Neural progenitor cell (in vitro differentiated cells): Measurements from ENCODE around the gene CPA3. TPM values are rescaled to one million over a fixed set of nuclear protein-coding genes. Genes with fewer than 3 reads are reported as not detected.

ENCODE experiments used
- DNase-seq: peaks from one replicate; pipeline ENCODE4 v3.0.0-alpha.2; 2016; ENCODE audit warnings: low spot score
- H2AFZ ChIP-seq: fragments of 200-600 bp; sonication (generic); replicated peaks from 2 replicates; pipeline ENCODE4 v1.6.1; 2016; ENCODE audit warnings: antibody characterized with exemption
- H3F3A ChIP-seq: fragments of 200-600 bp; sonication (generic); 2 replicates; pipeline ENCODE4 v1.6.1; 2016; ENCODE audit warnings: antibody characterized with exemption, low read depth
- H3K27ac ChIP-seq: fragments of 200-600 bp; sonication (generic); 2 replicates; pipeline ENCODE4 v1.5.1; 2016; ENCODE audit warnings: mild to moderate bottlenecking
- H3K27me3 ChIP-seq: fragments of 200-600 bp; sonication (generic); 2 replicates; pipeline ENCODE4 v1.6.1; 2016; ENCODE audit warnings: mild to moderate bottlenecking, moderate library complexity
- H3K36me3 ChIP-seq: fragments of 200-600 bp; sonication (generic); 2 replicates; pipeline ENCODE4 v1.5.1; 2016
- H3K4me1 ChIP-seq: fragments of 200-600 bp; sonication (generic); 2 replicates; pipeline ENCODE4 v1.6.1; 2016; ENCODE audit warnings: mixed run types
- H3K4me2 ChIP-seq: fragments of 200-600 bp; sonication (generic); 2 replicates; pipeline ENCODE4 v1.6.1; 2016
- H3K4me3 ChIP-seq: fragments of 200-600 bp; sonication (generic); 2 replicates; pipeline ENCODE4 v1.5.1; 2016
- H3K79me2 ChIP-seq: fragments of 200-600 bp; sonication (generic); 2 replicates; pipeline ENCODE4 v1.6.1; 2016; ENCODE audit warnings: low read depth
- H3K9ac ChIP-seq: fragments of 200-600 bp; sonication (generic); 2 replicates; pipeline ENCODE4 v1.6.1; 2016
- H3K9me3 ChIP-seq: fragments of 200-600 bp; sonication (generic); 2 replicates; pipeline ENCODE4 v1.5.1; 2016; ENCODE audit warnings: low read depth
- H4K20me1 ChIP-seq: fragments of 200-600 bp; sonication (generic); 2 replicates; pipeline ENCODE4 v1.6.1; 2016; ENCODE audit warnings: low read depth
- H3K27ac Mint-ChIP-seq: 3 replicates; pipeline ENCODE4 v1.8.0; 2021; ENCODE audit warnings: mixed read lengths
- H3K27me3 Mint-ChIP-seq: 2 replicates; pipeline ENCODE4 v1.8.0; 2022; ENCODE audit warnings: low read depth, mild to moderate bottlenecking, inconsistent platforms, moderate library complexity, mixed read lengths; ENCODE audit not compliant: insufficient read depth
- H3K36me3 Mint-ChIP-seq: 3 replicates; pipeline ENCODE4 v1.8.0; 2021; ENCODE audit warnings: mixed read lengths
- H3K4me1 Mint-ChIP-seq: 3 replicates; pipeline ENCODE4 v1.8.0; 2021; ENCODE audit warnings: mixed read lengths
- H3K4me3 Mint-ChIP-seq: 3 replicates; pipeline ENCODE4 v1.8.0; 2021; ENCODE audit warnings: mild to moderate bottlenecking, moderate library complexity, mixed read lengths
- H3K9me3 Mint-ChIP-seq: 3 replicates; pipeline ENCODE4 v1.8.0; 2020; ENCODE audit warnings: mixed read lengths
- EZH2 ChIP-seq: fragments of 200-600 bp; sonication (generic); IDR thresholded peaks from 2 replicates; pipeline ENCODE4 v1.6.1; 2017; ENCODE audit warnings: antibody characterized with exemption, mild to moderate bottlenecking, moderate library complexity
- EZH2phosphoT487 ChIP-seq: fragments of 200-600 bp; sonication (generic); IDR thresholded peaks from 2 replicates; pipeline ENCODE4 v1.6.1; 2017; ENCODE audit warnings: antibody characterized with exemption
- total RNA-seq: library from RNA; depleted of rRNA; stranded (reverse); fragments of >200 nt; gene quantifications from 2 replicates; pipeline ENCODE4 v1.2.3, GENCODE V29; 2015; ENCODE audit warnings: low replicate concordance
- TF ChIP-seq, protein P1 (sequence below): fragments of 200-600 bp; sonication (generic); IDR thresholded peaks from 2 replicates; pipeline ENCODE4 v1.5.1; 2017; ENCODE audit warnings: antibody characterized with exemption, mild to moderate bottlenecking

Gene CPA3
- total RNA-seq, 1 donor from 2014 or later: not detected

DNA sequence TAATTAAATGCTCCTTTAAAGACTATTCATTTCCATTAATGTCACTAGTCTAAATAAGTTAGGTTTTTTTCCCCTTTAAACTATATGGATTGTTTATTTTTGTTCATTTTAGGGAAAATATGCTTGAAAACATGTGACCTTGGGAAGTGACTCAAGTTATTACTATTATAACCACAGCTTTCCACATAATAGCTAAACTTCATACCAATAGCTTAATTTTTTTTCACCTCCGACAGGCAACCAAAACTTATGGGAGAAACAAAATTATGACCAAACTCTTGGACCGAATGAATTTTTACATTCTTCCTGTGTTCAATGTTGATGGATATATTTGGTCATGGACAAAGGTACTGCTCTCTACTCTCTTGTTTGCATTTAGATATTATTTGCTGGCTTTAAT is 16.2 kb downstream of the CPA3 start:
- Histone ChIP-seq H3K79me2 (no peaks in the 10 kb centered on the region), H3K27me3 (no peaks in the 10 kb centered on the region), H3K4me1 (no peaks in the 10 kb centered on the region), H3K9ac (no peak overlapping the region), H3K36me3 (no peaks in the 10 kb centered on the region), H3K4me3 (no peak overlapping the region), H4K20me1 (no peaks in the 10 kb centered on the region), H3K9me3 (no peaks in the 10 kb centered on the region), H3K4me2 (no peak overlapping the region), H3F3A (no peaks in the 10 kb centered on the region), H2AFZ (no peak overlapping the region), H3K27ac (no peak overlapping the region)
- H3K9me3 Mint-ChIP-seq: peaks cover 2% of the 10 kb centered on the region
- DNase-seq: no peak
- H3K27me3 Mint-ChIP-seq: no peaks in the 10 kb centered on the region
- no peak overlapping the region for H3K4me3 Mint-ChIP-seq
- TF ChIP-seq, protein P1, sequence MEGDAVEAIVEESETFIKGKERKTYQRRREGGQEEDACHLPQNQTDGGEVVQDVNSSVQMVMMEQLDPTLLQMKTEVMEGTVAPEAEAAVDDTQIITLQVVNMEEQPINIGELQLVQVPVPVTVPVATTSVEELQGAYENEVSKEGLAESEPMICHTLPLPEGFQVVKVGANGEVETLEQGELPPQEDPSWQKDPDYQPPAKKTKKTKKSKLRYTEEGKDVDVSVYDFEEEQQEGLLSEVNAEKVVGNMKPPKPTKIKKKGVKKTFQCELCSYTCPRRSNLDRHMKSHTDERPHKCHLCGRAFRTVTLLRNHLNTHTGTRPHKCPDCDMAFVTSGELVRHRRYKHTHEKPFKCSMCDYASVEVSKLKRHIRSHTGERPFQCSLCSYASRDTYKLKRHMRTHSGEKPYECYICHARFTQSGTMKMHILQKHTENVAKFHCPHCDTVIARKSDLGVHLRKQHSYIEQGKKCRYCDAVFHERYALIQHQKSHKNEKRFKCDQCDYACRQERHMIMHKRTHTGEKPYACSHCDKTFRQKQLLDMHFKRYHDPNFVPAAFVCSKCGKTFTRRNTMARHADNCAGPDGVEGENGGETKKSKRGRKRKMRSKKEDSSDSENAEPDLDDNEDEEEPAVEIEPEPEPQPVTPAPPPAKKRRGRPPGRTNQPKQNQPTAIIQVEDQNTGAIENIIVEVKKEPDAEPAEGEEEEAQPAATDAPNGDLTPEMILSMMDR: no peak
- TF ChIP-seq EZH2phosphoT487: no peak
- TF ChIP-seq EZH2: no peak
- no peaks in the 10 kb centered on the region for H3K36me3 Mint-ChIP-seq
- H3K4me1 Mint-ChIP-seq: no peaks in the 10 kb centered on the region
- H3K27ac Mint-ChIP-seq: no peak overlapping the region

DNA sequence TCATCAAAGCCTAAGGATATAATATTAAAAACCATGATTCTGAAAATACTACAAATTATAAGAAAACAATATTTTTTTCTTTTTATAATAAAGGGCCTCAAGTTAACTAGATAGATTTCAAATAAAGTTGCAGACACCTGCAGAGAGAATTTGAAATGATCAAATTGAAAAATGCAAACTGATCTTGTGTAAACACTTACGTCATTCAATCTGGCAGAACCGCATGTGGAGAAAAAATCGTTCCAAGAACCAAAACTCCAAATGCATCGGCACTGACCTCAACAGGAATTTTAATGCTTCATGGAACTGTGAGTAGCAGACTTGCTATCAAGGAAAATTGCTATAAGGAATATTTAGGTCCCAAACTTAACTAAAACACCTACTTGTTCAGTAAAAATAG is 17.2 kb downstream of the CPA3 start:
- TF ChIP-seq EZH2 (no peak), EZH2phosphoT487 (no peak)
- TF ChIP-seq, protein P1: no peak
- Histone ChIP-seq H3K4me1 (no peaks in the 10 kb centered on the region), H3K79me2 (no peaks in the 10 kb centered on the region), H3K36me3 (no peaks in the 10 kb centered on the region), H3K4me3 (no peak overlapping the region), H3K9me3 (no peaks in the 10 kb centered on the region), H3K9ac (no peak overlapping the region), H4K20me1 (no peaks in the 10 kb centered on the region), H3F3A (no peaks in the 10 kb centered on the region), H2AFZ (no peak overlapping the region), H3K27me3 (no peaks in the 10 kb centered on the region), H3K4me2 (no peak overlapping the region), H3K27ac (no peak overlapping the region)
- Mint-ChIP-seq H3K4me3 (no peak overlapping the region), H3K36me3 (no peaks in the 10 kb centered on the region), H3K9me3 (peaks cover 2% of the 10 kb centered on the region), H3K27ac (no peak overlapping the region), H3K4me1 (no peaks in the 10 kb centered on the region), H3K27me3 (no peaks in the 10 kb centered on the region)
- DNase-seq: no peak

DNA sequence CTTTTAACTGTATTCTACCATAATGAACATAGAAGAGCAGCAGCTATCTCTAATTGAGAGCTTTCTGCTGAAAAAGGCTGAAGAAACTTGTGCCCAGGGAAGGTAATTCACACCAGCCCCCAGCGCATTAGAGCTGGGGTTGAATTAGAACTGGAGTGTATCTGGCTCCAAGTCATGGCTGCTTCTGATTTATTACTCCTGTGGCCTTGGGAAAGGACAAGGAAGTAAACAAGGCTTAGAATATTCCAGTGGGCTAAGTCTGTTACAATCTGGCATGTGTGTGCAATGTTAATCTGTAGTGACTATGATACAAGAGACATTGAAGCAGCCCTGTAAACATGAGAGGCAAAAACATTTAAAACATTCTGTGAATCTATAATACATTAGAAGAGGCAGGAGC is 18.1 kb downstream of the CPA3 start:
- H3K36me3 ChIP-seq: no peaks in the 10 kb centered on the region
- H3K27me3 ChIP-seq: no peaks in the 10 kb centered on the region
- H3F3A ChIP-seq: no peaks in the 10 kb centered on the region
- Mint-ChIP-seq H3K36me3 (no peaks in the 10 kb centered on the region), H3K27me3 (no peaks in the 10 kb centered on the region), H3K4me3 (no peak overlapping the region), H3K9me3 (peaks cover 2% of the 10 kb centered on the region), H3K4me1 (no peaks in the 10 kb centered on the region), H3K27ac (no peak overlapping the region)
- H3K4me2 ChIP-seq: no peak overlapping the region
- H4K20me1 ChIP-seq: no peaks in the 10 kb centered on the region
- no peaks in the 10 kb centered on the region for H3K9me3 ChIP-seq
- no peaks in the 10 kb centered on the region for H3K79me2 ChIP-seq
- H3K4me1 ChIP-seq: no peaks in the 10 kb centered on the region
- no peak overlapping the region for H2AFZ ChIP-seq
- no peak overlapping the region for H3K27ac ChIP-seq
- TF ChIP-seq, protein P1: no peak
- TF ChIP-seq EZH2: no peak
- TF ChIP-seq EZH2phosphoT487: no peak
- no peak for DNase-seq
- H3K4me3 ChIP-seq: no peak overlapping the region
- H3K9ac ChIP-seq: no peak overlapping the region
